ENCODE data around the gene RACGAP1.

DNA sequence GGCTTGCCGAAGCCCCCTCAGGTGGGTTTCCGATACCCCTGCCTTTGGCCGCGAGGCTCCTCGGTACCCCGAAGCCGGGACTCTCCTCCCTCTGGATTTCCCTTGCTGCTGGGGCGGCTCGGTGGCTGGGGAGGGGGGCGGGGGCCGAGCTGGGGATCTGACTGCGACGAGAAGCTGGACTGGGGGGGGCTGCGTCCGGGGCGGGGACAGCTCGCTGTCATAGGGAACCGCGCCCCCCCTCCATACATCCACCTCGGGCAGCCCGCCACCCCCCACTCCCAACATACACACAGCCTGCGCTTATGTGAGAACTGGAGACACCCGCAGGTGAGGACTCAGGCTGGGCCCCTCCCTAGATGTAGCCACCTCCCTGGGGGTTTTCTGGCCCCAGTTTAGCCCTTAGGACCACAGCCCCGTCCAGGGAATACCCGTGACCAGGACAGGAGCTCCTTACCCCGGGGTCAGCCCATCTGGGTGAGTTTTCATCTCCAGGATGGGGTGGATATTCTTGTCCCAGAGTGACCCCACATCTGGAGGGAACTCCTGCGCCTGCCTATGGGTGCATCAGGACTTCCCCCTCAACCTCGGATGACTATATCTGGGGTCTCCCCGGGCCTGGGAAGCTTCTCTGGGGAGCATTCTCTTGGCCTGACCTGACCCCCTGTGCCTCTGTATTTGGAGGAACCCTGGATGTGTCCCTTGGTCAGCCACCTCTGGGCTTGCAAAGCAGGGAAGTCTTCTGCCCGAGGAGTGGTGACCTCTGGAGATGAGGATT lies 32.8 kb upstream of the RACGAP1 start:
- no peak for TF ChIP-seq GATA2 (IDR thresholded peaks at IDR 0.05; ENCODE audit: low read depth, low read length)
- no peak for TF ChIP-seq GATA3 (IDR thresholded peaks at IDR 0.05; ENCODE audit: low read depth, low read length)

Measured in SH-SY5Y (cell line).